Neural progenitor cell (in vitro differentiated cells): ENCODE data around the gene TCF3.

Experiments used
- EZH2 ChIP-seq: fragments of 200-600 bp; sonication (generic); IDR thresholded peaks from 2 replicates; pipeline ENCODE4 v1.6.1; 2017; ENCODE audit warnings: antibody characterized with exemption, mild to moderate bottlenecking, moderate library complexity
- EZH2phosphoT487 ChIP-seq: fragments of 200-600 bp; sonication (generic); IDR thresholded peaks from 2 replicates; pipeline ENCODE4 v1.6.1; 2017; ENCODE audit warnings: antibody characterized with exemption
- TF ChIP-seq, protein P1 (sequence below): fragments of 200-600 bp; sonication (generic); IDR thresholded peaks from 2 replicates; pipeline ENCODE4 v1.5.1; 2017; ENCODE audit warnings: antibody characterized with exemption, mild to moderate bottlenecking

DNA sequence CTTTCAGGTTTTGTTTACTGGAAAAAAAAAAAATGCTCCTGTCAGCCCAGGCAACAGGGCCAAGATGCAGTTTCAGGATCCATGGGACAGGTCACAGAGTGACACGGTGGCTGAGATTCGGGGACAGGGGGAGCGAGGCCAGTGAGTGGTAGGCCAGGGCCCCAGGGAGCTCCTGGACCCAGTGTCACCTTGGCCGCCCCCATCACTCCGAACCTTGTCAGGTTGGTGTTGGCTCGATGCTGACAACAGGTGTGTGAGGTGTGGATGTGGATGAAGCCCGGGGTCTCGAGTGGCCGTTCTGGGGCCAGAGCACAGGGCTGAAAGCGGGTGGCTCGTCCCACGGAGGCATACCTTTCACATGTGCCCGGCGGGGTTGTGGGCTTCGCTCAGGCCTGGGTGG lies 41.1 kb downstream of the TCF3 start:
- TF ChIP-seq, protein P1, sequence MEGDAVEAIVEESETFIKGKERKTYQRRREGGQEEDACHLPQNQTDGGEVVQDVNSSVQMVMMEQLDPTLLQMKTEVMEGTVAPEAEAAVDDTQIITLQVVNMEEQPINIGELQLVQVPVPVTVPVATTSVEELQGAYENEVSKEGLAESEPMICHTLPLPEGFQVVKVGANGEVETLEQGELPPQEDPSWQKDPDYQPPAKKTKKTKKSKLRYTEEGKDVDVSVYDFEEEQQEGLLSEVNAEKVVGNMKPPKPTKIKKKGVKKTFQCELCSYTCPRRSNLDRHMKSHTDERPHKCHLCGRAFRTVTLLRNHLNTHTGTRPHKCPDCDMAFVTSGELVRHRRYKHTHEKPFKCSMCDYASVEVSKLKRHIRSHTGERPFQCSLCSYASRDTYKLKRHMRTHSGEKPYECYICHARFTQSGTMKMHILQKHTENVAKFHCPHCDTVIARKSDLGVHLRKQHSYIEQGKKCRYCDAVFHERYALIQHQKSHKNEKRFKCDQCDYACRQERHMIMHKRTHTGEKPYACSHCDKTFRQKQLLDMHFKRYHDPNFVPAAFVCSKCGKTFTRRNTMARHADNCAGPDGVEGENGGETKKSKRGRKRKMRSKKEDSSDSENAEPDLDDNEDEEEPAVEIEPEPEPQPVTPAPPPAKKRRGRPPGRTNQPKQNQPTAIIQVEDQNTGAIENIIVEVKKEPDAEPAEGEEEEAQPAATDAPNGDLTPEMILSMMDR: no peak
- TF ChIP-seq EZH2phosphoT487: no peak
- TF ChIP-seq EZH2: no peak
